K562 (cell line): ENCODE results near the gene DCAF17. TPM values are rescaled to one million over a fixed set of nuclear protein-coding genes. Genes with fewer than 3 reads are reported as not detected.

Source experiments
- ATF6 ChIP-seq: sonication (generic); formaldehyde crosslinking; IDR thresholded peaks from 2 replicates; pipeline ENCODE4 v1.4.0; 2020; ENCODE audit warnings: mild to moderate bottlenecking, missing genetic modification reagents
- CEBPB ChIP-seq: fragments of 450-650 bp; IDR thresholded peaks from 2 replicates; pipeline ENCODE4 v1.6.1; 2016; ENCODE audit warnings: missing genetic modification characterization, missing compliant biosample characterization
- CGGBP1 ChIP-seq: fragments of 250-450 bp; sonication (Bioruptor Pico); IDR thresholded peaks from 2 replicates; pipeline ENCODE4 v1.9.0; 2021; ENCODE audit warnings: mild to moderate bottlenecking
- DIDO1 ChIP-seq: fragments of 450-650 bp; IDR thresholded peaks from 2 replicates; pipeline ENCODE4 v1.6.1; 2016; ENCODE audit warnings: low read depth, missing biosample characterization, missing genetic modification characterization
- GTF2B ChIP-seq: IDR thresholded peaks from 2 replicates; pipeline ENCODE4 v1.6.1; 2011; ENCODE audit not compliant: insufficient read length; ENCODE audit errors: extremely low read depth
- PRPF4 ChIP-seq: fragments of 200-400 bp; formaldehyde crosslinking; IDR thresholded peaks from one replicate; pipeline ENCODE4 v1.6.1; 2017; ENCODE audit warnings: low read length, low read depth, mild to moderate bottlenecking; ENCODE audit not compliant: insufficient read depth, poor library complexity, severe bottlenecking
- RBBP5 ChIP-seq: fragments of 200-600 bp; sonication (generic); IDR thresholded peaks from 2 replicates; pipeline ENCODE4 v1.6.1; 2012; ENCODE audit warnings: borderline replicate concordance, mild to moderate bottlenecking, low read length, control low read depth, inconsistent platforms; ENCODE audit not compliant: insufficient read depth, poor library complexity, severe bottlenecking
- THRAP3 ChIP-seq: fragments of 450-650 bp; IDR thresholded peaks from 2 replicates; pipeline ENCODE4 v1.6.1; 2016; ENCODE audit warnings: mild to moderate bottlenecking, inconsistent platforms, borderline replicate concordance
- polyA plus RNA-seq, 8 experiments: library from polyadenylated mRNA; depleted of rRNA in 4 of 8; stranded (reverse) in 5 of 8; unstranded in 3 of 8; fragments of >200 nt; fragmentation: Nextera tagmentation in 2 of 8; fragmentation: Illumina TruSeq in 1 of 8; extraction: Ambion mirVana in 2 of 8; extraction: Trizol in 1 of 8; gene quantifications; 2 replicates each; pipeline versions ENCODE4 v1.2.1 to v1.2.3, GENCODE V29; 2011 to 2014; ENCODE audit warnings: inconsistent platforms in 1 of 8, missing spikeins in 1 of 8
- total RNA-seq, 7 experiments: library from RNA; depleted of rRNA in 6 of 7; stranded (reverse); fragments of >200 nt in 6 of 7; fragmentation: Illumina TruSeq in 2 of 7; extraction: Trizol in 2 of 7; gene quantifications; 2 replicates each; pipeline versions ENCODE4 v1.2.1 to v1.2.3, GENCODE V29; 2011 to 2021; ENCODE audit warnings: low replicate concordance in 1 of 7

The DCAF17 gene
- total and polyA plus RNA-seq, 9 of the 15 experiments (the other 6 are each of a cell fraction or from before 2014, with no cell fraction given) = 10.0 to 38.5 (median 27.1) TPM

- no peak for TF ChIP-seq THRAP3
- TF ChIP-seq GTF2B = no peak
- no peak for TF ChIP-seq DIDO1 (tag)
- TF ChIP-seq CGGBP1 (CRISPR knock-in tag) = no peak
- TF ChIP-seq PRPF4 = no peak
- no peak for TF ChIP-seq RBBP5
- TF ChIP-seq CEBPB = no peak
- TF ChIP-seq ATF6 = no peak
- TF ChIP-seq, all 486 proteins: peak for 6
These were observed 28.5 kb upstream of the DCAF17 start (continued) for GRCh38 chr2:171405546-171405945.
